Measurements from ENCODE around the gene IGSF9B. TPM values are rescaled to one million over a fixed set of nuclear protein-coding genes. Genes with fewer than 3 reads are reported as not detected.
A peak's percentile ranks its signal among the peaks of the same experiment; 100 is the strongest.

Gene IGSF9B
- total RNA-seq, 1 donor from 2014 or later, result 2.0 TPM

- Mint-ChIP-seq H3K36me3 (ENCODE audit: low read depth) (no peaks in the 10 kb centered on the region), H3K27ac (no peak overlapping the region), H3K4me1 (peaks cover 6% of the 10 kb centered on the region), H3K27me3 (no peaks in the 10 kb centered on the region), H3K9me3 (no peaks in the 10 kb centered on the region), H3K4me3 (no peak overlapping the region)
- ATAC-seq (ENCODE audit: low read depth) (peak; percentile 37), DNase-seq (no peak)
- intact Hi-C loops (cut with micrococcal nuclease), result no loop called here
- ChIA-PET POLR2A (no interaction called here), CTCF (no interaction called here)
- TF ChIP-seq CTCF (IDR thresholded peaks at IDR 0.05), result no peak
These were observed 51.1 kb downstream of the IGSF9B start for GRCh38 chr11:133905677-133906156.

- no peak overlapping the region for H3K4me3 Mint-ChIP-seq
- H3K9me3 Mint-ChIP-seq, result no peaks in the 10 kb centered on the region
- DNase-seq (no peak), ATAC-seq (ENCODE audit: low read depth) (no peak)
- no peaks in the 10 kb centered on the region for H3K27me3 Mint-ChIP-seq
- intact Hi-C loops (cut with micrococcal nuclease), result no loop called here
- CTCF ChIA-PET, result no interaction called here
- TF ChIP-seq CTCF (IDR thresholded peaks at IDR 0.05), result no peak
- no peaks in the 10 kb centered on the region for H3K36me3 Mint-ChIP-seq (ENCODE audit: low read depth)
- no peak overlapping the region for H3K27ac Mint-ChIP-seq
- H3K4me1 Mint-ChIP-seq, result peaks cover 6% of the 10 kb centered on the region
- POLR2A ChIA-PET, result no interaction called here
These were observed 51.8 kb downstream of the IGSF9B start for GRCh38 chr11:133904818-133905515.

GRCh38 chr11:133903875-133904817 is 52.6 kb downstream of the IGSF9B start:
- DNase-seq, result no peak
- Mint-ChIP-seq H3K4me1 (peaks cover 6% of the 10 kb centered on the region), H3K27ac (no peak overlapping the region)

GRCh38 chr11:133903056-133903455 is 53.7 kb downstream of the IGSF9B start:
- POLR2A ChIA-PET, result no interaction called here
- H3K9me3 Mint-ChIP-seq, result no peaks in the 10 kb centered on the region
- ATAC-seq (ENCODE audit: low read depth) (no peak), DNase-seq (no peak)
- CTCF ChIA-PET, result no interaction called here
- no peak for TF ChIP-seq CTCF (IDR thresholded peaks at IDR 0.05)
- H3K27ac Mint-ChIP-seq, result no peak overlapping the region
- H3K27me3 Mint-ChIP-seq, result no peaks in the 10 kb centered on the region
- no peak overlapping the region for H3K4me3 Mint-ChIP-seq
- intact Hi-C loops (cut with micrococcal nuclease), result no loop called here
- no peaks in the 10 kb centered on the region for H3K36me3 Mint-ChIP-seq (ENCODE audit: low read depth)
- peaks cover 8% of the 10 kb centered on the region for H3K4me1 Mint-ChIP-seq

More at GRCh38 chr11:133903875-133904817, 52.6 kb downstream of the IGSF9B start:
- TF ChIP-seq CTCF (IDR thresholded peaks at IDR 0.05), result no peak
- intact Hi-C loops (cut with micrococcal nuclease), result no loop called here
- POLR2A ChIA-PET, result no interaction called here
- CTCF ChIA-PET, result no interaction called here
- no peaks in the 10 kb centered on the region for H3K27me3 Mint-ChIP-seq
- no peak for ATAC-seq (ENCODE audit: low read depth)
- H3K4me3 Mint-ChIP-seq, result no peak overlapping the region
- no peaks in the 10 kb centered on the region for H3K36me3 Mint-ChIP-seq (ENCODE audit: low read depth)
- H3K9me3 Mint-ChIP-seq, result no peaks in the 10 kb centered on the region

GRCh38 chr11:133902506-133902905 is 54.3 kb downstream of the IGSF9B start:
- Mint-ChIP-seq H3K27ac (no peak overlapping the region), H3K27me3 (no peaks in the 10 kb centered on the region), H3K36me3 (ENCODE audit: low read depth) (no peaks in the 10 kb centered on the region), H3K4me3 (no peak overlapping the region), H3K9me3 (no peaks in the 10 kb centered on the region), H3K4me1 (peaks cover 12% of the 10 kb centered on the region)
- ATAC-seq (ENCODE audit: low read depth), result no peak
- ChIA-PET POLR2A (no interaction called here), CTCF (no interaction called here)
- TF ChIP-seq CTCF (IDR thresholded peaks at IDR 0.05), result no peak
- intact Hi-C loops (cut with micrococcal nuclease), result no loop called here
- no peak for DNase-seq
